ENCODE measurements around the gene YIF1A. TPM values are rescaled to one million over a fixed set of nuclear protein-coding genes. Genes with fewer than 3 reads are reported as not detected.
A peak's percentile ranks its signal among the peaks of the same experiment; 100 is the strongest.

Gene YIF1A
- total RNA-seq, 2 experiments from 2014 or later = 57.2 to 73.4 TPM

DNA sequence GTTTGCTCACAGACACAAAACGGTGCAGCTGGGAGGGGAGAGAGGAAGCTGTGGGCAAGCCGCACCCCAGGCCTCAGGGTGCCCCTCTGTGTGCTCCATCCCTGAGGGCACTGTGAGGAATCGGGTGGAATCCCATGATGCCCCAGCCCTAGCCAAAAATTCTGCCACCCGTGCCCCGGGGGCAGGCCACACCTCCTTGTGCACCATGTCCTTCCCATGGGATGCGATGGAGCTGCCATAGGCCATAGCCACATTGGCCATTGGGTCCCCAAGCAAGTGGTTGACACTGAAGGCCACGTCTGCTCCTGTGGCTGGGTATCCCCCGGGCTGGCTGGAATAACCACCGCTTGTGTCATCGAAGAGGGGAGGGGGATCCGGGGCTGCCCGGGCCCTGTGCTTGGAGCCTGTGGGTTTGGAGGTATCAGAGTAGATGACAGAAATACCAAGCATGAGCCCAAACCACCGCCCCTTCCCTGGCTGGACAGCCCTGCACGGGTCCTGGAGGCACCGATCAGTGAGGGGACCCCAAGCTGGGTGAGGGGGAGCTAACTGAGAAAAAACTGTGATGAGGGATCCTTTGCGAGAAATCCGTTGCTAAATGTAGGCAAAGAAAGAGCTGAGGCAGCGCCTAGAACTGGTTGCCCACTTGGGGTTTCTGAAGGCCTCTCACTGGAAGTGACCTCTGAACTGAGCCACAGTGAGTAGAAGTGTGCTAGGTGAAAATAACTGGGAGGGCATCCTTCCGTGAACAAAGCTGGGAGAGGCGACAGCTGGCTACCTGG, 863 bp downstream of the YIF1A start:
- intact Hi-C loops (cut with micrococcal nuclease; ENCODE audit: unreplicated experiment) = loop anchor here (2.0 kb wide), 1 partner anchor 41 kb away; no protein-coding TSS in a partner anchor
- BruUV-seq (replicated peaks) = no TSS peak
- POLR2A ChIA-PET = interaction anchor here (1.1 to 2.0 kb wide), 3 partner anchors 9 to 237 kb away, joined by 3 to 13 read pairs (median 5); no protein-coding TSS in a partner anchor

DNA sequence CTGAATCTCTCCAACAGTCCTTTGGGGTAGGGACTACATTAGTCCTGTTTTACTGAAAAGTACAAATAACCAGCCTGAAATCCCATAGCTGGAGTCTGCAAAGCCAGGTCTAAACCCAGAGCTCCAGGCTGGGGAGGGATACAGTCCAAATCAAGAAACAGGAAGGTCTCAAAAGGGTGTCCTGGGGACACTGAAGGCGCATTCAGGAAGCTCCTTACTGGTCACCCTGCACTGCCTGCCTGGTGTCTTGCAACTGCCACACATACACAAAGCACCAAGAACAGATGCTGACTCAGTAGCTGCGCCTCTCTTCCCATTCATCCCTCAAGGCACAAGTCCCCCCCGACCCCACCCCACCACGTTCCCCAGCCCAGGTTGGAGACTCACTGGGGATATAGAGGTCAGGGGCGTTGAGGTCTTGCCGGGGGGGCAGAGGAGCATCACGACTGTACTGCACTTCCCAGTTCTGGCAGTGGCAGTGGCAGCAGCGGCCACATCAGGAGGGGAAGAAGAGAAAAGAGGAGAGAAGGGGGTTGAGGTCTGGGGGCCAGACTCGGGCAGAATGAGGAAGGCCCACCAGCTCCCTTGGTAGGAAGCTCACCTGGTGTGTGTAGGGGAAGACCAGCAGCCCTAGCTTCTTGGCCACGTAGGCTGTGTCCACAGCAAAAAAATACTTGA, 1.6 kb downstream of the YIF1A start:
- no peak for TF ChIP-seq EZH2phosphoT487 (IDR thresholded peaks at IDR 0.05; ENCODE audit: borderline replicate concordance, low read depth, low read length)
- TF ChIP-seq, protein P1, sequence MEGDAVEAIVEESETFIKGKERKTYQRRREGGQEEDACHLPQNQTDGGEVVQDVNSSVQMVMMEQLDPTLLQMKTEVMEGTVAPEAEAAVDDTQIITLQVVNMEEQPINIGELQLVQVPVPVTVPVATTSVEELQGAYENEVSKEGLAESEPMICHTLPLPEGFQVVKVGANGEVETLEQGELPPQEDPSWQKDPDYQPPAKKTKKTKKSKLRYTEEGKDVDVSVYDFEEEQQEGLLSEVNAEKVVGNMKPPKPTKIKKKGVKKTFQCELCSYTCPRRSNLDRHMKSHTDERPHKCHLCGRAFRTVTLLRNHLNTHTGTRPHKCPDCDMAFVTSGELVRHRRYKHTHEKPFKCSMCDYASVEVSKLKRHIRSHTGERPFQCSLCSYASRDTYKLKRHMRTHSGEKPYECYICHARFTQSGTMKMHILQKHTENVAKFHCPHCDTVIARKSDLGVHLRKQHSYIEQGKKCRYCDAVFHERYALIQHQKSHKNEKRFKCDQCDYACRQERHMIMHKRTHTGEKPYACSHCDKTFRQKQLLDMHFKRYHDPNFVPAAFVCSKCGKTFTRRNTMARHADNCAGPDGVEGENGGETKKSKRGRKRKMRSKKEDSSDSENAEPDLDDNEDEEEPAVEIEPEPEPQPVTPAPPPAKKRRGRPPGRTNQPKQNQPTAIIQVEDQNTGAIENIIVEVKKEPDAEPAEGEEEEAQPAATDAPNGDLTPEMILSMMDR (conservative IDR thresholded peaks at IDR 0.05; ENCODE audit: low read length) = no peak
- intact Hi-C loops (cut with micrococcal nuclease; ENCODE audit: unreplicated experiment) = no loop called here
- H2AFZ ChIP-seq (ENCODE audit: low read length) = no peak overlapping the region
- no peaks in the 10 kb centered on the region for H3K9me2 ChIP-seq (ENCODE audit: insufficient read depth, low read length)
- peak overlapping the region; percentile 85 for H3K4me2 ChIP-seq (ENCODE audit: low read length)
- CTCF ChIA-PET (ENCODE audit: unreplicated experiment) = interaction anchor here (0.6 kb wide), 1 partner anchor 127 kb away, joined by 4 read pairs; no protein-coding TSS in a partner anchor
- H3K4me3 ChIP-seq (ENCODE audit: low read depth, low read length, poor library complexity, severe bottlenecking) = no peak overlapping the region
- peaks cover 43% of the 10 kb centered on the region for H3K4me1 ChIP-seq (ENCODE audit: insufficient read depth, low read length, poor library complexity, severe bottlenecking)
- no peaks in the 10 kb centered on the region for H4K20me1 ChIP-seq (ENCODE audit: insufficient read depth, low read length)
- TSS peak; percentile 63 for BruUV-seq (replicated peaks)
- POLR2A ChIA-PET = no interaction called here
- H3K9me3 ChIP-seq (ENCODE audit: low read length) = no peaks in the 10 kb centered on the region
- DNase-seq (ENCODE audit: low spot score) = no peak
- H3K79me2 ChIP-seq (ENCODE audit: insufficient read depth, low read depth, low read length) = peaks cover 9% of the 10 kb centered on the region; the same call in 1 of the 2 replicates
- no peak overlapping the region for H3K27ac ChIP-seq (ENCODE audit: low read depth, low read length, poor library complexity, severe bottlenecking)
- peaks cover 15% of the 10 kb centered on the region; the same call in 1 of the 2 replicates for H3K36me3 ChIP-seq (ENCODE audit: insufficient read depth, low read length)

More for the DNA sequence above, 863 bp downstream of the YIF1A start:
- H3K4me2 ChIP-seq (ENCODE audit: low read length) = peak overlapping the region; percentile 85
- H3K4me3 ChIP-seq (ENCODE audit: low read depth, low read length, poor library complexity, severe bottlenecking) = peak overlapping the region; percentile 88
- H3K9me3 ChIP-seq (ENCODE audit: low read length) = no peaks in the 10 kb centered on the region
- no peaks in the 10 kb centered on the region for H3K9me2 ChIP-seq (ENCODE audit: insufficient read depth, low read length)
- peaks cover 9% of the 10 kb centered on the region; the same call in 1 of the 2 replicates for H3K79me2 ChIP-seq (ENCODE audit: insufficient read depth, low read depth, low read length)
- peak; percentile 21 for DNase-seq (ENCODE audit: low spot score)
- peaks cover 37% of the 10 kb centered on the region for H3K4me1 ChIP-seq (ENCODE audit: insufficient read depth, low read length, poor library complexity, severe bottlenecking)
- H2AFZ ChIP-seq (ENCODE audit: low read length) = peak overlapping the region; percentile 36
- CTCF ChIA-PET (ENCODE audit: unreplicated experiment) = interaction anchor here (0.6 kb wide), 2 partner anchors 126 to 1295 kb away, joined by 4 read pairs; no protein-coding TSS in a partner anchor
- TF ChIP-seq EZH2phosphoT487 (IDR thresholded peaks at IDR 0.05; ENCODE audit: borderline replicate concordance, low read depth, low read length) = no peak
- TF ChIP-seq, protein P1 (conservative IDR thresholded peaks at IDR 0.05; ENCODE audit: low read length) = no peak
- peaks cover 15% of the 10 kb centered on the region; the same call in 1 of the 2 replicates for H3K36me3 ChIP-seq (ENCODE audit: insufficient read depth, low read length)
- H4K20me1 ChIP-seq (ENCODE audit: insufficient read depth, low read length) = no peaks in the 10 kb centered on the region
- H3K27ac ChIP-seq (ENCODE audit: low read depth, low read length, poor library complexity, severe bottlenecking) = peak overlapping the region; percentile 29
